ENCODE measurements around the gene MT1H. TPM values are rescaled to one million over a fixed set of nuclear protein-coding genes. Genes with fewer than 3 reads are reported as not detected.

MT1H gene
- total RNA-seq, 4 donors from 2014 or later = 45.4 to 179 (median 62.8) TPM; not detected in 1

- WGBS, 2 donors = 78 to 88% methylated on average over 7 of the region's 7 CpGs
- TF ChIP-seq POLR2A (IDR thresholded peaks at IDR 0.05) (no peak), CTCF (IDR thresholded peaks at IDR 0.05) (no peak)
- intact Hi-C loops (cut with DNase I) = no loop called here
- Histone ChIP-seq H3K4me1 (peaks cover 0 to under 1% of the 10 kb centered on the region in 2 donors), H3K36me3 (no peaks in the 10 kb centered on the region), H3K27me3 (no peaks in the 10 kb centered on the region), H3K9me3 (no peaks in the 10 kb centered on the region), H3K27ac (no peak overlapping the region), H3K4me3 (replicated peaks in 1 of 3) (no peak overlapping the region)
- no peak for DNase-seq
Measured at GRCh38 chr16:56653218-56653617, 16.4 kb upstream of the MT1H start.

DNA sequence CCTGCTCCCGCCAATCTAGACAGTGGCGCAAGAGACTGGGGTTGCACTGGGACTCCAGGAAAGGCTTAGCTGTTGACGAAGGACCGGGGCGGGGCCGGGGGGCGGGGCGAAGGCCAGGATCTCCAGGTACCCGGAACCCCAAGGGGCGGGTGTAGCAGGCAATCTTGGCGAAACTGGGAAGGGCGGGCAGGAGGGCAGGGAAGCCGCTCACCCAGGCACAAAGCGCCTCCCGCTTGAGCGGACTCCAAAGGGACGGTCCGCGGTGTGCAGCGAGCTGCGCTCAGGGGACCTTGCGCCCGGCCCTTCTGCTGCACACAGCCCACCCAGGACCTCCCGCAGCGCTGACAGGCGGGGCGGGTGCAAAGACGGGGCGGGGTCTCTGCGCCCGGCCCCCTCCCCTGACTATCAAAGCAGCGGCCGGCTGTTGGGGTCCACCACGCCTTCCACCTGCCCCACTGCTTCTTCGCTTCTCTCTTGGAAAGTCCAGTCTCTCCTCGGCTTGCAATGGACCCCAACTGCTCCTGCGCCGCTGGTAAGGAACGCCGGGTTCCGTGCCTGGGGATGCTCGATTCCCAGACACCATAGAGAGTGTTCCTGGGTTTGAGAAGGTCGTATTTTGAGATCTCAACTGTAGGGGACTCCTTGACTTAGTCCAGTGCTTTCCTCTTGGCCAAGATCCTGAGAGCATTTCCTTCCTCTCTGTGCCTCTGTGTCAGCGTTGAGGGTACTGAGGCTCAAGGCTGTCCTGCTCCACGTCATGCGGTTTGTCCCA, 11.9 kb upstream of the MT1H start, which contains the start of gene MT1F:
Gene MT1F, plus strand, starts transcription at position 405 of the 772 bp plus-strand sequence. Its CDS starts 100 bp downstream, at position 505.
- Histone ChIP-seq H3K27me3 (no peaks in the 10 kb centered on the region), H3K27ac (peak within 1 kb of the TSS; percentile 64 to 72 (median 70)), H3K4me1 (peaks cover 8 to 12% of the 10 kb centered on the region in 2 donors), H3K36me3 (no peaks in the 10 kb centered on the region), H3K9me3 (no peaks in the 10 kb centered on the region), H3K4me3 (replicated peaks in 1 of 3) (peak within 1 kb of the TSS; percentile 11 to 51 (median 46))
- intact Hi-C loops (cut with DNase I) = no loop called here
- WGBS, 2 donors = 1% methylated on average over 21 to 33 of the region's 46 CpGs
- TF ChIP-seq POLR2A (IDR thresholded peaks at IDR 0.05) = peak; percentile 21 to 87
- peak in 2 of 6 experiments; percentile 7 to 19 for TF ChIP-seq CTCF (IDR thresholded peaks at IDR 0.05)
- peak; percentile 99 for DNase-seq

GRCh38 chr16:56658327-56658875, 11.2 kb upstream of the MT1H start:
- intact Hi-C loops (cut with DNase I) = no loop called here
- WGBS, 2 donors = 22% methylated on average over 6 to 10 of the region's 10 CpGs
- H3K4me3 ChIP-seq (replicated peaks in 1 of 3) = peak overlapping the region; percentile 11 to 51 (median 46)
- H3K36me3 ChIP-seq = no peaks in the 10 kb centered on the region
- peak overlapping the region; percentile 64 to 72 (median 66) for H3K27ac ChIP-seq
- peaks cover 8 to 12% of the 10 kb centered on the region in 2 donors for H3K4me1 ChIP-seq
- peak in 1 of 2 donors; percentile 68 for DNase-seq
- TF ChIP-seq POLR2A (IDR thresholded peaks at IDR 0.05) = no peak
- TF ChIP-seq CTCF (IDR thresholded peaks at IDR 0.05) = no peak
- H3K9me3 ChIP-seq = no peaks in the 10 kb centered on the region
- no peaks in the 10 kb centered on the region for H3K27me3 ChIP-seq

- Histone ChIP-seq H3K27me3 (no peaks in the 10 kb centered on the region), H3K4me3 (replicated peaks in 1 of 3) (no peak overlapping the region), H3K4me1 (peaks cover 12 to 16% of the 10 kb centered on the region in 2 donors), H3K36me3 (no peaks in the 10 kb centered on the region), H3K9me3 (no peaks in the 10 kb centered on the region), H3K27ac (no peak overlapping the region)
- intact Hi-C loops (cut with DNase I) = no loop called here
- 29 to 31% methylated on average over 28 to 31 of the region's 48 CpGs for WGBS, 2 donors
- DNase-seq = no peak
- TF ChIP-seq POLR2A (IDR thresholded peaks at IDR 0.05) (no peak), CTCF (IDR thresholded peaks at IDR 0.05) (no peak)
Measured at GRCh38 chr16:56662357-56663354, 7.0 kb upstream of the MT1H start.
